Measurements from ENCODE around the gene TNFAIP8L2.

Gene TNFAIP8L2

GRCh38 chr1:151156515-151156819 lies at the start of gene TNFAIP8L2:
Gene TNFAIP8L2 (plus strand): TSS chr1:151156649. CDS start chr1:151158698, 2,049 bp downstream.
- TF ChIP-seq POU6F1 (CRISPR knock-in tag; IDR thresholded peaks at IDR 0.05; ENCODE audit: borderline replicate concordance, low read depth) (no peak), TOX (CRISPR knock-in tag; IDR thresholded peaks at IDR 0.05; ENCODE audit: borderline replicate concordance) (no peak), TCF4 (CRISPR knock-in tag; IDR thresholded peaks at IDR 0.05; ENCODE audit: borderline replicate concordance) (no peak), ZFP3 (CRISPR knock-in tag; IDR thresholded peaks at IDR 0.05) (no peak), PPARA (CRISPR knock-in tag; IDR thresholded peaks at IDR 0.05; ENCODE audit: borderline replicate concordance) (no peak), PATZ1 (CRISPR knock-in tag; IDR thresholded peaks at IDR 0.05; ENCODE audit: borderline replicate concordance) (no peak), ISL1 (CRISPR knock-in tag; IDR thresholded peaks at IDR 0.05) (no peak), ZNF565 (CRISPR knock-in tag; conservative IDR thresholded peaks at IDR 0.05; ENCODE audit: low read depth) (no peak), ZNF8 (CRISPR knock-in tag; IDR thresholded peaks at IDR 0.05) (no peak), BACH2 (CRISPR knock-in tag; IDR thresholded peaks at IDR 0.05; ENCODE audit: borderline replicate concordance) (no peak), CSRNP3 (CRISPR knock-in tag; IDR thresholded peaks at IDR 0.05) (no peak), CREB5 (CRISPR knock-in tag; IDR thresholded peaks at IDR 0.05; ENCODE audit: low read depth) (no peak), SNAI2 (CRISPR knock-in tag; IDR thresholded peaks at IDR 0.05) (no peak), ZC3H10 (CRISPR knock-in tag; IDR thresholded peaks at IDR 0.05) (no peak), TSHZ2 (CRISPR knock-in tag; IDR thresholded peaks at IDR 0.05) (no peak)
- peak; percentile 70 for ATAC-seq

GRCh38 chr1:151106894-151107293 lies 49.6 kb upstream of the TNFAIP8L2 start:
- peak; percentile 76 for ATAC-seq
- TF ChIP-seq ZFP3 (CRISPR knock-in tag; IDR thresholded peaks at IDR 0.05) = no peak
- no peak for TF ChIP-seq ZFP30 (CRISPR knock-in tag; IDR thresholded peaks at IDR 0.05)
- TF ChIP-seq TSHZ2 (CRISPR knock-in tag; IDR thresholded peaks at IDR 0.05) = no peak
- no peak for TF ChIP-seq TOX (CRISPR knock-in tag; IDR thresholded peaks at IDR 0.05; ENCODE audit: borderline replicate concordance)
- no peak for TF ChIP-seq SNAI2 (CRISPR knock-in tag; IDR thresholded peaks at IDR 0.05)
- TF ChIP-seq PATZ1 (CRISPR knock-in tag; IDR thresholded peaks at IDR 0.05; ENCODE audit: borderline replicate concordance) = no peak
- TF ChIP-seq ISL1 (CRISPR knock-in tag; IDR thresholded peaks at IDR 0.05) = no peak
- TF ChIP-seq OSR1 (CRISPR knock-in tag; IDR thresholded peaks at IDR 0.05) = no peak
- no peak for TF ChIP-seq ZNF8 (CRISPR knock-in tag; IDR thresholded peaks at IDR 0.05)
- no peak for TF ChIP-seq ARNTL (CRISPR knock-in tag; IDR thresholded peaks at IDR 0.05; ENCODE audit: borderline replicate concordance, low read depth)
- no peak for TF ChIP-seq BACH2 (CRISPR knock-in tag; IDR thresholded peaks at IDR 0.05; ENCODE audit: borderline replicate concordance)
- no peak for TF ChIP-seq CSDC2 (CRISPR knock-in tag; IDR thresholded peaks at IDR 0.05)
- no peak for TF ChIP-seq ZNF565 (CRISPR knock-in tag; conservative IDR thresholded peaks at IDR 0.05; ENCODE audit: low read depth)
- no peak for TF ChIP-seq CSRNP3 (CRISPR knock-in tag; IDR thresholded peaks at IDR 0.05)
- TF ChIP-seq ZNF70 (CRISPR knock-in tag; IDR thresholded peaks at IDR 0.05) = no peak
- TF ChIP-seq GLIS3 (CRISPR knock-in tag; IDR thresholded peaks at IDR 0.05) = no peak
- TF ChIP-seq PPARA (CRISPR knock-in tag; IDR thresholded peaks at IDR 0.05; ENCODE audit: borderline replicate concordance) = no peak
- no peak for TF ChIP-seq TCF4 (CRISPR knock-in tag; IDR thresholded peaks at IDR 0.05; ENCODE audit: borderline replicate concordance)

All from SK-N-SH treated with all-trans-retinoic acid at 6 μM for 48 hours (cell line).